ENCODE measurements around the gene LMOD2. TPM values are rescaled to one million over a fixed set of nuclear protein-coding genes. Genes with fewer than 3 reads are reported as not detected.
"Not testable (repeated sequence)": the region's sequence is repeated elsewhere in the genome, so short reads cannot be mapped to it uniquely, and the experiment has no call there.

The LMOD2 gene
- total RNA-seq, 2 experiments from 2014 or later = not detected

GRCh38 chr7:123629281-123629680, 26.4 kb upstream of the LMOD2 start:
- no peak overlapping the region for H3K27ac Mint-ChIP-seq
- H3K36me3 Mint-ChIP-seq = no peaks in the 10 kb centered on the region
- POLR2A ChIA-PET = no interaction called here
- peaks cover 3% of the 10 kb centered on the region for H3K4me1 Mint-ChIP-seq
- no peak overlapping the region for H3K4me3 Mint-ChIP-seq
- DNase-seq (no peak), ATAC-seq (ENCODE audit: low read depth) (no peak)
- H3K9me3 Mint-ChIP-seq = no peaks in the 10 kb centered on the region
- peaks cover 5% of the 10 kb centered on the region for H3K27me3 Mint-ChIP-seq

GRCh38 chr7:123632808-123633207, 22.9 kb upstream of the LMOD2 start:
- Mint-ChIP-seq H3K9me3 (no peaks in the 10 kb centered on the region), H3K4me1 (no peaks in the 10 kb centered on the region), H3K27me3 (peaks cover 16% of the 10 kb centered on the region), H3K4me3 (no peak overlapping the region), H3K27ac (no peak overlapping the region), H3K36me3 (no peaks in the 10 kb centered on the region)
- ATAC-seq (ENCODE audit: low read depth) (no peak), DNase-seq (no peak)
- POLR2A ChIA-PET = no interaction called here

- no peaks in the 10 kb centered on the region for H3K9me3 Mint-ChIP-seq
- no peak overlapping the region for H3K27ac Mint-ChIP-seq
- no peak overlapping the region for H3K4me3 Mint-ChIP-seq
- H3K27me3 Mint-ChIP-seq = peaks cover 17% of the 10 kb centered on the region
- H3K4me1 Mint-ChIP-seq = no peaks in the 10 kb centered on the region
- POLR2A ChIA-PET = no interaction called here
- no peaks in the 10 kb centered on the region for H3K36me3 Mint-ChIP-seq
- DNase-seq = no peak
- no peak for ATAC-seq (ENCODE audit: low read depth)
These were observed 22.1 kb upstream of the LMOD2 start for GRCh38 chr7:123633553-123633952.

GRCh38 chr7:123634011-123634573, 21.6 kb upstream of the LMOD2 start:
- H3K4me3 Mint-ChIP-seq; H3K27ac Mint-ChIP-seq; H3K9me3 Mint-ChIP-seq; DNase-seq; POLR2A ChIA-PET; ATAC-seq (ENCODE audit: low read depth); H3K4me1 Mint-ChIP-seq; H3K36me3 Mint-ChIP-seq: not testable (repeated sequence)
- H3K27me3 Mint-ChIP-seq = peaks cover 18% of the 10 kb centered on the region

- Mint-ChIP-seq H3K9me3 (no peaks in the 10 kb centered on the region), H3K4me1 (no peaks in the 10 kb centered on the region), H3K36me3 (no peaks in the 10 kb centered on the region), H3K27me3 (peaks cover 20% of the 10 kb centered on the region), H3K4me3 (no peak overlapping the region), H3K27ac (no peak overlapping the region)
- POLR2A ChIA-PET = no interaction called here
- DNase-seq (no peak), ATAC-seq (ENCODE audit: low read depth) (no peak)
These were observed 19.9 kb upstream of the LMOD2 start for GRCh38 chr7:123635551-123636359.

GRCh38 chr7:123637203-123637602, 18.5 kb upstream of the LMOD2 start:
- POLR2A ChIA-PET = interaction anchor here (0.6 kb wide), 1 partner anchor 10 kb away, joined by 4 read pairs; no protein-coding TSS in a partner anchor
- no peak for ATAC-seq (ENCODE audit: low read depth)
- Mint-ChIP-seq H3K4me1 (no peaks in the 10 kb centered on the region), H3K27me3 (peaks cover 20% of the 10 kb centered on the region), H3K9me3 (no peaks in the 10 kb centered on the region), H3K4me3 (no peak overlapping the region), H3K27ac (no peak overlapping the region), H3K36me3 (no peaks in the 10 kb centered on the region)
- DNase-seq = no peak

- Mint-ChIP-seq H3K4me1 (no peaks in the 10 kb centered on the region), H3K4me3 (no peak overlapping the region), H3K27ac (no peak overlapping the region), H3K9me3 (no peaks in the 10 kb centered on the region), H3K27me3 (peaks cover 20% of the 10 kb centered on the region), H3K36me3 (no peaks in the 10 kb centered on the region)
- POLR2A ChIA-PET = interaction anchor here (0.6 kb wide), 1 partner anchor 10 kb away, joined by 4 read pairs; no protein-coding TSS in a partner anchor
- no peak for DNase-seq
- no peak for ATAC-seq (ENCODE audit: low read depth)
These were observed 17.8 kb upstream of the LMOD2 start for GRCh38 chr7:123637878-123638277.

GRCh38 chr7:123639631-123640030, 16.0 kb upstream of the LMOD2 start:
- no peaks in the 10 kb centered on the region for H3K4me1 Mint-ChIP-seq
- no peaks in the 10 kb centered on the region for H3K9me3 Mint-ChIP-seq
- POLR2A ChIA-PET = no interaction called here
- DNase-seq (no peak), ATAC-seq (ENCODE audit: low read depth) (no peak)
- no peak overlapping the region for H3K27ac Mint-ChIP-seq
- H3K27me3 Mint-ChIP-seq = peaks cover 33% of the 10 kb centered on the region
- H3K4me3 Mint-ChIP-seq = no peak overlapping the region
- no peaks in the 10 kb centered on the region for H3K36me3 Mint-ChIP-seq

- Mint-ChIP-seq H3K27ac (no peak overlapping the region), H3K4me3 (no peak overlapping the region), H3K27me3 (peaks cover 34% of the 10 kb centered on the region), H3K4me1 (no peaks in the 10 kb centered on the region), H3K9me3 (no peaks in the 10 kb centered on the region), H3K36me3 (no peaks in the 10 kb centered on the region)
- DNase-seq = no peak
- ATAC-seq (ENCODE audit: low read depth) = no peak
- POLR2A ChIA-PET = no interaction called here
These were observed 15.1 kb upstream of the LMOD2 start for GRCh38 chr7:123640583-123640982.

- Mint-ChIP-seq H3K4me1 (no peaks in the 10 kb centered on the region), H3K4me3 (no peak overlapping the region), H3K9me3 (no peaks in the 10 kb centered on the region), H3K27ac (no peak overlapping the region), H3K36me3 (no peaks in the 10 kb centered on the region), H3K27me3 (peaks cover 29% of the 10 kb centered on the region)
- DNase-seq = no peak
- no peak for ATAC-seq (ENCODE audit: low read depth)
- POLR2A ChIA-PET = no interaction called here
These were observed 13.8 kb upstream of the LMOD2 start for GRCh38 chr7:123641901-123642300.

- DNase-seq = no peak
- no peaks in the 10 kb centered on the region for H3K9me3 Mint-ChIP-seq
- H3K4me1 Mint-ChIP-seq = no peaks in the 10 kb centered on the region
- H3K27ac Mint-ChIP-seq = no peak overlapping the region
- ATAC-seq (ENCODE audit: low read depth) = no peak
- no peak overlapping the region for H3K4me3 Mint-ChIP-seq
- no peaks in the 10 kb centered on the region for H3K36me3 Mint-ChIP-seq
- POLR2A ChIA-PET = no interaction called here
- peaks cover 24% of the 10 kb centered on the region for H3K27me3 Mint-ChIP-seq
These were observed 11.9 kb upstream of the LMOD2 start for GRCh38 chr7:123643495-123644441.

GRCh38 chr7:123645516-123645915, 10.2 kb upstream of the LMOD2 start:
- no peak for DNase-seq
- POLR2A ChIA-PET = no interaction called here
- H3K27me3 Mint-ChIP-seq = peaks cover 20% of the 10 kb centered on the region
- no peak overlapping the region for H3K27ac Mint-ChIP-seq
- no peak for ATAC-seq (ENCODE audit: low read depth)
- no peaks in the 10 kb centered on the region for H3K4me1 Mint-ChIP-seq
- no peak overlapping the region for H3K4me3 Mint-ChIP-seq
- no peaks in the 10 kb centered on the region for H3K36me3 Mint-ChIP-seq
- H3K9me3 Mint-ChIP-seq = no peaks in the 10 kb centered on the region

GRCh38 chr7:123647106-123647730, 8.4 kb upstream of the LMOD2 start:
- ATAC-seq (ENCODE audit: low read depth) (no peak), DNase-seq (no peak)
- Mint-ChIP-seq H3K9me3 (no peaks in the 10 kb centered on the region), H3K4me3 (no peak overlapping the region), H3K36me3 (no peaks in the 10 kb centered on the region), H3K27me3 (peaks cover 23% of the 10 kb centered on the region), H3K27ac (no peak overlapping the region), H3K4me1 (no peaks in the 10 kb centered on the region)
- POLR2A ChIA-PET = interaction anchor here (0.6 kb wide), 1 partner anchor 10 kb away, joined by 4 read pairs; no protein-coding TSS in a partner anchor
